Tibial artery (tissue), 4 donors: ENCODE data around the gene PI4KA.
"Not testable (repeated sequence)": the region's sequence is repeated elsewhere in the genome, so short reads cannot be mapped to it uniquely, and the experiment has no call there.

Source experiments
- DNase-seq, 2 donors: peaks; one replicate each; pipeline ENCODE4 v3.0.0-alpha.2; 2019
- H3K27ac ChIP-seq, 2 donors: fragments of 200-600 bp; sonication (generic) in 1 of 2; 1 replicate in 1 of 2; 2 replicates in 1 of 2; pipeline ENCODE4 v1.5.1; 2018 to 2019; ENCODE audit warnings: mild to moderate bottlenecking in 1 of 2
- H3K27me3 ChIP-seq, 2 donors: fragments of 200-600 bp; sonication (generic) in 1 of 2; one replicate each; pipeline versions ENCODE4 v1.5.1 to v1.6.0; 2016 to 2019
- H3K36me3 ChIP-seq, 3 donors: fragments of 200-600 bp; sonication (generic) in 2 of 3; one replicate each; pipeline ENCODE4 v1.5.1; 2016 to 2019; ENCODE audit warnings: mild to moderate bottlenecking in 2 of 3
- H3K4me1 ChIP-seq, 4 donors: fragments of 200-600 bp; sonication (generic) in 2 of 4; 1 replicate in 3 of 4; 2 replicates in 1 of 4; pipeline ENCODE4 v1.5.1; 2016 to 2019
- H3K4me3 ChIP-seq, 2 donors: fragments of 200-600 bp; sonication (generic) in 1 of 2; 1 replicate in 1 of 2; 2 replicates in 1 of 2; pipeline ENCODE4 v1.5.1; 2018 to 2019; ENCODE audit warnings: mild to moderate bottlenecking in 2 of 2
- H3K9me3 ChIP-seq, 3 donors: fragments of 200-600 bp; sonication (generic) in 1 of 3; one replicate each; pipeline ENCODE4 v1.5.1; 2016 to 2019
- intact Hi-C: fragments of 100-400 bp; cut with DNase I; formaldehyde crosslinking; loops from one replicate; pipeline ENCODE4 v1.15.0; 2023; ENCODE audit warnings: low total_unique reads
- TF ChIP-seq, protein P1 (sequence below), 2 experiments: fragments of 200-600 bp in 1 of 2; fragments of 450-650 bp in 1 of 2; IDR thresholded peaks; one replicate each; pipeline ENCODE4 v1.5.1; 2017 to 2019; ENCODE audit warnings: antibody characterized with exemption in 2 of 2, mild to moderate bottlenecking in 1 of 2, moderate library complexity in 1 of 2

PI4KA gene

DNA sequence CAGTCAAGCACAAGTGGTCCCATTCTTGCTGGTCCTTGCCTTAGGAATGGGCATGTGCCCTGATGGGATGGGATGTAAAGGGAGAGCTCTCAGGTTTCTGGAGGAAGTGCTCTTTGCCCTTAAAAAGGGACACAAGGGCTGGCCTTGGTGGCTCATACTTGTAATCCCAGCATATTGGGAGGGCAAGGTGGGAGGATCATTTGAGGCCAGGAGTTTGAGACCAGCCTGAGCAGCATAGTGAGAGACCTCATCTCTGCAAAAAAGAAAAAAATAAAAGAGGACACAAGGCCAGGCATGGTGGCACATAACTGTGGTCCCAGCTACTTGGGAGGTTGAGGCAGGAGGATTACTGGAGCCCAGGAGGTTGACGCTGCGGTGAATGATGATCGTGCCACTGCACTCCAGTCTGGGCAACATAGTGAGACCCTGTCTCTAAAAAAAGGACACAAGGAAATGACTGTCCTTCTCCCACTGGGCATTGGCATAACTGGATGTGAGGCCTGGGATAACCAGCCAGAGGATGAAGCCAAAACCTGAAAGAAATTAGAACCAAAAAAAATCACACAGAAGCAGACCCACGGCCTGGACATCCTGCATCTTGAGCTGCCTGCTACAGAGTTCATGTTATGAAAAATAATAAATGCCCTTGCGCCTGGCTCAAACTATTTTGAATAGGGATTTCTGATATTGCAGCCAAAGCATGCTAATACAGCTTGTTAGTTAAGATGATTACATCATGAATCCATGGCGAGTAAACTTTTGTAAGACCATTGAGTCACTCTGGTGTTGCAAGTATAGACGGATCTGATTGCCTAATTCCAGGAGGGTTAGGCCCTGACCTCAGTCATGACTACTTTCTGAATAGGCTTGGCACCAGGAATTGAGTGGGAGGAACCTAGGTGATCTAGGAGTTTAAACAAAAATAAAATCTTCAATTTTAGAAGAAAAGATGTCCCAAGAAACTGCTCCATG, 45.7 kb upstream of the PI4KA start:
- no peak overlapping the region for H3K4me3 ChIP-seq
- intact Hi-C loops: no loop called here
- H3K27me3 ChIP-seq: no peaks in the 10 kb centered on the region
- DNase-seq: peak in 1 of 2 donors; percentile 62
- no peak overlapping the region for H3K27ac ChIP-seq
- TF ChIP-seq, protein P1, sequence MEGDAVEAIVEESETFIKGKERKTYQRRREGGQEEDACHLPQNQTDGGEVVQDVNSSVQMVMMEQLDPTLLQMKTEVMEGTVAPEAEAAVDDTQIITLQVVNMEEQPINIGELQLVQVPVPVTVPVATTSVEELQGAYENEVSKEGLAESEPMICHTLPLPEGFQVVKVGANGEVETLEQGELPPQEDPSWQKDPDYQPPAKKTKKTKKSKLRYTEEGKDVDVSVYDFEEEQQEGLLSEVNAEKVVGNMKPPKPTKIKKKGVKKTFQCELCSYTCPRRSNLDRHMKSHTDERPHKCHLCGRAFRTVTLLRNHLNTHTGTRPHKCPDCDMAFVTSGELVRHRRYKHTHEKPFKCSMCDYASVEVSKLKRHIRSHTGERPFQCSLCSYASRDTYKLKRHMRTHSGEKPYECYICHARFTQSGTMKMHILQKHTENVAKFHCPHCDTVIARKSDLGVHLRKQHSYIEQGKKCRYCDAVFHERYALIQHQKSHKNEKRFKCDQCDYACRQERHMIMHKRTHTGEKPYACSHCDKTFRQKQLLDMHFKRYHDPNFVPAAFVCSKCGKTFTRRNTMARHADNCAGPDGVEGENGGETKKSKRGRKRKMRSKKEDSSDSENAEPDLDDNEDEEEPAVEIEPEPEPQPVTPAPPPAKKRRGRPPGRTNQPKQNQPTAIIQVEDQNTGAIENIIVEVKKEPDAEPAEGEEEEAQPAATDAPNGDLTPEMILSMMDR (IDR thresholded peaks at IDR 0.05): no peak
- H3K36me3 ChIP-seq: no peaks in the 10 kb centered on the region
- no peaks in the 10 kb centered on the region for H3K9me3 ChIP-seq
- no peaks in the 10 kb centered on the region for H3K4me1 ChIP-seq

DNA sequence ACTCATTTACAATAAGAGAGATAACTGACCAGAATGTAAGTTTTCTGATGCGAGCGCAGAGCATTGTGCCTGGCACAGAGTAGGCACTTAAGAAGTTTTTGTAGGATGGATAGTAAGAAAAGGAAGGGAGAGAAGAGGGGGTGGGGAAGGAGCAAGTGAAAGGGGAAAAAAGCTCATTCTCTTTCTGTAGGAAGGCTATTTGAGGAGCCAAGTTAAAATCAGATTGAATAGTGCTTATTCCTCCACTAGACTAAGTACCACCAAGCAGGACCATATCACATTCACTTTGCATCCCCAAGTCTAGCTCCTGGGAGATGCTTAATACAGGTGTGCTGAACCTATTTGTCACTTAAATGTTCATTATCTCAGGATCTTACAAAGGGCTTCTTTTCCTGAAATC, 44.5 kb upstream of the PI4KA start:
- H3K4me3 ChIP-seq: no peak overlapping the region
- H3K36me3 ChIP-seq: no peaks in the 10 kb centered on the region
- no peaks in the 10 kb centered on the region for H3K27me3 ChIP-seq
- intact Hi-C loops: no loop called here
- H3K4me1 ChIP-seq: no peaks in the 10 kb centered on the region
- H3K27ac ChIP-seq: no peak overlapping the region
- no peak for DNase-seq
- TF ChIP-seq, protein P1 (IDR thresholded peaks at IDR 0.05): no peak
- H3K9me3 ChIP-seq: no peaks in the 10 kb centered on the region

DNA sequence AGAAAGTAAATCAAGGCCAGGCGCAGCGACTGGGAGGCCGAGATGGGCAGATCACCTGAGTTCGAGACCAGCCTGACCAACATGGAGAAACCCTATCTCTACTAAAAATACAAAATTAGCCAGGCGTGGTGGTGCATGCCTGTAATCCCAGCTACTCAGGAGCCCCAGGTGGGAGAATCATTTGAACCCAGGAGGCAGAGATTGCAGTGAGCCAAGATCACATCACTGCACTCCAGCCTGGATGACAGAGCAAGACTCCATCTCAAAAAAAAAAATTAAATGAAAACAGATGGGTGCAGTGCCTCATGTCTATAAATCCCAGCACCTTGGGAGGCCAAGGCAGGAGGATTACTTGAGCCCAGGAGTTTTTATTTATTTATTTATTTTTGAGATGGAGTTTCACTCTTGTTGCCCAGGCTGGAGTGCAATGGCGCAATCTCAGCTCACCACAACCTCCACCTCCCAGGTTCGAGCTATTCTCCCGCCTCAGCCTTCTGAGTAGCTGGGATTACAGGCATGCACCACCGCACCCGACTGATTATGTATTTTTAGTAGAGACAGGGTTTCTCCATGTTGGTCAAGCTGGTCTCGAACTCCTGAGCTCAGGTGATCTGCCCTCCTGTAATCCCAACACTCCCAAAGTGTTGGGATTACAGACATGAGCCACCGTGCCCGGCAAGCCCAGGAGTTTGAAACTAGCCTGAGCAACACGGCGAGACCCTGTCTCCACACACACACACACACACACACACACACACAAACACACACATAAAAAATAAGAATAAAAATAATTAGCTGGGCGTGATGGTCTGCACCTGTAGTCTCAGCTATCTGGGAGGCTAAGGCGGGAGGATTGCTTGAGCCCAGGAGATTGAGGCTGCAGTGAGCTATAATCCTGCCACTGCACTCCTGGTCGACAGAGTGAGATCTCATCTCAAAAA, 42.8 kb upstream of the PI4KA start:
- H3K27ac ChIP-seq, H3K27me3 ChIP-seq, H3K9me3 ChIP-seq, H3K4me1 ChIP-seq, H3K36me3 ChIP-seq, intact Hi-C loops, H3K4me3 ChIP-seq, DNase-seq: not testable (repeated sequence)

DNA sequence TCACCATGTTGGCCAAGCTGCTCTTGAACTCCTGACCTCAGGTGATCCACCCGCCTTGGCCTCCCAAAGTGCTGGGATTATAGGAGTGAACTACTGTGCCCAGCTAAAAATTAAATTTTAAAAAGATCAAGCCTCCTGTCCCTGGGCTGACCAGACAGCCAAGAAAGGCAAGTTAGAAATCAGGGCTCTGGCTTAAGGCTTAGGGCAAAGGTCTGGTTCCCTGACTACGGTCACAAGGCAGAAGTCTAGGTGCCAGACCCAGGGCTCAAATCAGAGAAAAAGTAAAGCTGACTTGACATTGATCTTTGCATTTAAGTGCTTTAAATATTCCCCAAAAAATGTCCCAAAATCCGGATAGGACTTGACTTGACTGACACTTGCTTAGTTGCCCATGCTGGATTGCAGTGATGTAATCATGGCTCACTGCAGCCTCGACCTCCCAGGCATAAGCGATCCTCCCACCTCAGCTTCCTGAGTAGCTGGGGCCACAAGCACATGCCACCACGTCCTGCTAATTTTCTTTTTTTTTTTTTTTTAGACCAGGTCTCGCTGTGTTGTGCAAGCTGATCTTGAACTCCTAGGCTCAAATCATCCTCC, 41.3 kb upstream of the PI4KA start:
- H3K9me3 ChIP-seq: no peaks in the 10 kb centered on the region
- H3K4me3 ChIP-seq: no peak overlapping the region
- TF ChIP-seq, protein P1 (IDR thresholded peaks at IDR 0.05): no peak
- intact Hi-C loops: no loop called here
- no peaks in the 10 kb centered on the region for H3K4me1 ChIP-seq
- no peak overlapping the region for H3K27ac ChIP-seq
- no peaks in the 10 kb centered on the region for H3K27me3 ChIP-seq
- DNase-seq: no peak
- H3K36me3 ChIP-seq: no peaks in the 10 kb centered on the region

DNA sequence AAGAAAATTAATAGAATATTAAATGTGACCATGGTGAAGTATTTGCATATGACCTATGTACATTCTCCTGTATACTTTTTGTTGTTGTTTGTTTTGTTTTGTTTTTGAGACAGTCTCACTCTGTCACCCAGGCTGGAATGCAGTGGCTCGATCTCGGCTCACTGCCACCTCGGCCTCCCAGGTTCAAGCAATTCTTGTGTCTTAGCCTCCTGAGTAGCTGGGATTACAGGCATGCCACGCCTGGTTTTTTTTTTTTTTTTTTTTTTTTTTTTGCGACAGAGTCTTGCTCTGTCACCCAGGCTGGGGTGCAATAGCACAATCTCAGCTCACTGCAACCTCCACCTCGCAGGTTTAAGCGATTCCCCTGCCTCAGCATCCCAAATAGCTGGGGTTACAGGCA, 39.1 kb upstream of the PI4KA start:
- H3K36me3 ChIP-seq, H3K9me3 ChIP-seq, H3K4me1 ChIP-seq, DNase-seq, intact Hi-C loops, H3K4me3 ChIP-seq, H3K27ac ChIP-seq, H3K27me3 ChIP-seq: not testable (repeated sequence)

DNA sequence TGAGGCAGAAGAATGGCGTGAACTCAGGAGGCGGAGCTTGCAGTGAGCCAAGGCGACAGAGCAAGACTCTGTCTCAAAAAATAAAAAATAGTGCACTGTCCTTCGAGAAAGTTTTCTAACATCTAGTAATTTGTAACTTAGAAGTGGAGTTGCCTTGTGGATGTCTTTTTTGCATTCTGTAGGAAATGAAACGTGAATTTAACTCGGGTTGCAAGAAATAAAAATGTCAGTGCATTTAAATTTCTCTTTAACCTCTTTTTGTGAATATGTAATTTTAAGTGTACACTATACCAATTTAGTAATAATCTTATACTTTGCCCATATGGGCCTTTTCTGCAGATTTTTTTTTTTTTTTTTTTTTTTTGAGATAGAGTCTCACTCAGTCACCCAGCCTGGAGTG, 32.4 kb upstream of the PI4KA start:
- Histone ChIP-seq H3K27me3 (no peaks in the 10 kb centered on the region), H3K36me3 (peaks cover 29 to 41% (median 39%) of the 10 kb centered on the region in 3 donors), H3K4me3 (no peak overlapping the region), H3K4me1 (no peaks in the 10 kb centered on the region), H3K27ac (no peak overlapping the region), H3K9me3 (no peaks in the 10 kb centered on the region)
- no peak for DNase-seq
- intact Hi-C loops: no loop called here
- TF ChIP-seq, protein P1 (IDR thresholded peaks at IDR 0.05): no peak
